ENCODE results near the gene MOB3A.

MOB3A gene

DNA sequence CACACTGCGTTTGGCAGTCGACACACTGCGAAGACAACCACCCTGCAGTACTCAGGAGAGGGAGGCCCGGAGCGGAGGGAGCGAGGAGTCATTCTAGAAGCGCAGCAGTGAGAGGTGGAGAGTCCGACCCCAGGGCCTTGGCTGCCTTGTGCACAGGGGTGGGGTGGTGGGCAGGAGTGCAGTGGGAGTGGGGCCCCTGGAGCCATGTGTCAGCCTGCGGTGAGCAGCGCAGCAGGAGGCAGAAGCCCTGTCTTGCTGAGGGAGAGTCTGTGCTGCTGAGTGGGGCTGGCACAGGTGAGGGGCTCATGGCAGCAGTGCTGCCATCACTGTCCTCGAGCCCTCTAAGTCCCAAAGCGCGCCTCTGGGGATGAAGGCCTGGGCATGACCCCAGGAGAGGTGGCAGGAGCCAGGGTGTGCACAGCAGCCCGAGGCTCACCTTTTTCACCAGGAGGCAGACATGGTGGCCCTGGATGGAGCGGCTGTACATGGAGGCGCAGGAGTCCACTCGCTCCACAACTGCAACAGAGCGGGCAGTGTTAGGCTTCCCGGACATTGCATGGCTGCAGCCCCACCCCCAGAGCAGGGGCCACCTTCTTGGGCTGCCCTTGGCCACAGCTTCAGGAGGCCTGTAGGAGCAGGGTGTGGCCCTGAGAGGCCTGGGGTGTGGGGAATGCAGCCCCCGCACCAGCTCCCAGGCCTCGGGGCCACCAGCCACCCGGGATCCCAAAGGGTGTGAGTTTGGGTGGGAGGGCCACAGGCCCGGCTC lies 12.3 kb upstream of the MOB3A start:
- TF ChIP-seq, protein P1, sequence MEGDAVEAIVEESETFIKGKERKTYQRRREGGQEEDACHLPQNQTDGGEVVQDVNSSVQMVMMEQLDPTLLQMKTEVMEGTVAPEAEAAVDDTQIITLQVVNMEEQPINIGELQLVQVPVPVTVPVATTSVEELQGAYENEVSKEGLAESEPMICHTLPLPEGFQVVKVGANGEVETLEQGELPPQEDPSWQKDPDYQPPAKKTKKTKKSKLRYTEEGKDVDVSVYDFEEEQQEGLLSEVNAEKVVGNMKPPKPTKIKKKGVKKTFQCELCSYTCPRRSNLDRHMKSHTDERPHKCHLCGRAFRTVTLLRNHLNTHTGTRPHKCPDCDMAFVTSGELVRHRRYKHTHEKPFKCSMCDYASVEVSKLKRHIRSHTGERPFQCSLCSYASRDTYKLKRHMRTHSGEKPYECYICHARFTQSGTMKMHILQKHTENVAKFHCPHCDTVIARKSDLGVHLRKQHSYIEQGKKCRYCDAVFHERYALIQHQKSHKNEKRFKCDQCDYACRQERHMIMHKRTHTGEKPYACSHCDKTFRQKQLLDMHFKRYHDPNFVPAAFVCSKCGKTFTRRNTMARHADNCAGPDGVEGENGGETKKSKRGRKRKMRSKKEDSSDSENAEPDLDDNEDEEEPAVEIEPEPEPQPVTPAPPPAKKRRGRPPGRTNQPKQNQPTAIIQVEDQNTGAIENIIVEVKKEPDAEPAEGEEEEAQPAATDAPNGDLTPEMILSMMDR (IDR thresholded peaks at IDR 0.05): no peak

DNA sequence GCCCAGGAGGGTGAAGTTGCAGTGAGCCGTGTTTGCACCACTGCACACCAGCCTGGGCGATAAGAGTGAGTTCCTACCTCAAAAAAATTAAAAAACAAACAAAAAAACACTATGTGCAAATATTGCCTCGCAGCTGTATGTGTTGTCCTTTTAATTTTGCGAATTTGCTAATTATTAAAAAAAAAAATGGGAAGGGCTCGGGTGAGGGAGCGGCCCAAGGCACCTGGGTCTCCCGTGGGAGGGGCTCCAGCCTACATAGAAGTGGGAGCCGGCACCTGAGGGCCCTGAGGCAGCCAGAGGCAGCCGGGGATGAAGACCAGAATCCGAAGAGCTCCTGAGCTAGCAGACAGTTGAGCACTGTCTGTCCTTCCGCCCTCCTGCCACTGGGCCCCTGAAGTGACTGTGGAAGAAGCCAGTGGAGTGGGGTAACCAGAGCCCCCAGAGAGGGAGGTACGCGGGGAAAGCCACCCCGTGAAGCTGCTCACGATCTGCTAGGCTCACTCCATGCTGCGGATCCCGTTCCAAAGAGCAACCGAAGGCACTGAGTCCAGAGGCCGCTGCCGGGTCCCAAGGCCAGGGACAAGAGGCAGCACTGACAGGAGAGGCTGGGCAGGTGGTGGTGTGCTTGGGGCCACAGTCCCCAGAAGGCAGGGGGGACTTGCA lies 7.0 kb upstream of the MOB3A start:
- TF ChIP-seq, protein P1 (IDR thresholded peaks at IDR 0.05): no peak

DNA sequence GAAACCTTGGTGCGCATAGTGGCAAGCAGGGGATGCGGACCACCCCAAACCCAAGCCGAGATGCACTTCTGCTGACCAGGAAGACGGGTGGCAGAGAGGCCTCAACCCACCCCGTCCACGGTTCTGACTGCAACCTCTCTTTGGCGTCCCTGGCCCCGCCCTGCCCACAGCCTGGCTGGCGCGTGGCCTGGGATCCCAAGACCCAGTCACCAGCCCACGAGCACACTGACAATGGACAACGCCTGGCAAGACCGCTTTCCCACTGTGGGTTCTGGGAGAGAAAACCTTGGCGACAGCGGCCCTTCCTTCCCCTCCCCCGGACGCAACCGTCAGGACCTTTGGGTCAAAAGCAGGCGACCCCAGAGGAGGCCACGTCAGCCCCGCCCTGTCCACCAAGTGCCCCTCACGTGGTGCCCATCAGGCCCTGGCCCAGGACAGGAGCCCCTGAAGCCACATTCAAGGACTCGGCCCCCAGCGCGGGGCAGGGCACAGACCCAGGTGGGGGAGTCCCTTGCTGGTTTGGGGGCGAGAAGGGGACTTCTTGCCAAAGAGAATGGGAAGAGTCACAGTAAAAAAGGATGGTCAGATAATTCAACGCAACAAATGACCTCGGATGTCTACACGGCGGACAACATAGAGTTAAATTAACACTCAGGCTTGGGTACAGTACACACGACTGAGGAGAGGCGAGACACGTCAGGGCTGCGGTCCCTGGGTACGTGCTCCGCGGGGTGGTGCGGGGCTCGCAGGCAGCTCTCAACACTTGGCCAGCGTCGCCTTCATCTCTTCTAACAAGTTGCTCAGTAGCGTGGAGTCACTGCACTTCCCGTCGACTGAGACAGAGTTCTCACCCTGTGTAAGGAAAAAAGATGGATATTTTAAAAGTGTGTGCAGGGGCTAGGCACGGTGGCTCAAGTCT lies 5.5 kb upstream of the MOB3A start:
- TF ChIP-seq, protein P1 (IDR thresholded peaks at IDR 0.05): no peak

DNA sequence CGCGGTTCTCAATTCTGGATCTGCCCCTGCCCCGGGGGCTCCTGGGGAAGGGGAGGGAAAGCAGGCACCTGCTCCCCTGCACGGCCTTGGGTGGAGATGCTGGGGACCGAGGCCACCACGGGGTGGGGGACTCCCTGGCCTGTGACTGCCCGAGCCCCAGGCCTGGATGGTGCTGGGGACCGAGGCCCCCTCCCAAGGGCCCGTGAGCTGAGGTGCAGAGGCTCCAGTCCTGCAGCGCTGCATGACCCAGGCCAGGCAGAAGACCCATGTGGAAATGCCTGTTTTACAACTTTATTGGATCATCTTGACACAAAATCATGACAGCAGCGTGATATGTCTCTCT lies 4.6 kb upstream of the MOB3A start:
- TF ChIP-seq, protein P1 (IDR thresholded peaks at IDR 0.05): no peak

DNA sequence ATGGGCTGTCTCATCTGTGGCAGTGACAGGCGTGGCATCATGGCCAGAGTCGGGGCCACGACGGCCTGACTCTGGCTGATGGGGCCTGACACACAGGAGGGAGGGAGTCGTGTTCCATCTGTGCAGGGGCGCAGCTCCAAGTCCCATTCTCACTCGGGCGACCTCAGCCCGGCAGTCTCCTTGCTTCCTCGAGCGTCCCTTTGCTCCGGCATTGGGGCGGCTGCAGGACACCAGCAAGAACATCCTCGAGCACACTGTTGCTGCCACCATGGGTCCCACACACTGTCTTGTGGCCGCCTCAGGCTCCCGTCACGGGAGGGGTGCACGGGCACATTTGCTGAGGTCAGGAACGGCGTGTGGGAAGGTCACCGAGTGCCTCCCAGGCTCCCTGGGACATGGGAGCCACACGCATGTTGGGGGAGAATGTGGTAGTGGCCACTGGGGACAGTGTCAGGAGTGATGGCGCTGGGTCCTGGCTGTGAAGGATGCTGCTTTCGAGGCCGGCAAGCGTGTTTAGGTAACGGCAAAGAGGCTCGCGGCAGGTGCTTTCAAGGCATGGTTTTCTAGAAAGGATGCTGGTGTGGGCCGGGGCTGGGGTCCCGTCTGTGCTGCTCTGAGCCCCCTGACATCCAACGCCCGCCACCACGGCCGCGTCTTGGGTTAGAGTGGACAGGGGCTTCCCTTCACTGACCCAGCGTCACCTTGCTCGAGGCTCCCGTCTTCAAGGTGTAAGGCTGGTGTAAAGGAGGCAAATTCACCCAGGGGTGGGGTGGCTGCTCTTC lies 4.0 kb upstream of the MOB3A start:
- TF ChIP-seq, protein P1 (IDR thresholded peaks at IDR 0.05): no peak

DNA sequence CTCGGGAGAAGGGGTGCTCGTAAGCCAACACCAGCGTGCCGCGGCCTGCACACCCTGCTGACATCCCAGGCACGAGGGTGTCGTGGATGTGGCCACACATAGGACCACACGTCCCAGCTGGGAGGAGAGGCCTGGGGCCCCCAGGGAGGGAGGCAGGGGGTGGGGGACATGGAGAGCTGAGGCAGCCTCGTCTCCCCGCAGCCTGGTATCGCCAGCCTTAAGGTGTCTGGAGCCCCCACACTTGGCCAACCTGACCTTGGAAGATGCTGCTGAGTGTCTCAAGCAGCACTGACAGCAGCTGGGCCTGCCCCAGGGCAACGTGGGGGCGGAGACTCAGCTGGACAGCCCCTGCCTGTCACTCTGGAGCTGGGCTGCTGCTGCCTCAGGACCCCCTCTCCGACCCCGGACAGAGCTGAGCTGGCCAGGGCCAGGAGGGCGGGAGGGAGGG lies 3.0 kb upstream of the MOB3A start:
- TF ChIP-seq, protein P1 (IDR thresholded peaks at IDR 0.05): no peak

DNA sequence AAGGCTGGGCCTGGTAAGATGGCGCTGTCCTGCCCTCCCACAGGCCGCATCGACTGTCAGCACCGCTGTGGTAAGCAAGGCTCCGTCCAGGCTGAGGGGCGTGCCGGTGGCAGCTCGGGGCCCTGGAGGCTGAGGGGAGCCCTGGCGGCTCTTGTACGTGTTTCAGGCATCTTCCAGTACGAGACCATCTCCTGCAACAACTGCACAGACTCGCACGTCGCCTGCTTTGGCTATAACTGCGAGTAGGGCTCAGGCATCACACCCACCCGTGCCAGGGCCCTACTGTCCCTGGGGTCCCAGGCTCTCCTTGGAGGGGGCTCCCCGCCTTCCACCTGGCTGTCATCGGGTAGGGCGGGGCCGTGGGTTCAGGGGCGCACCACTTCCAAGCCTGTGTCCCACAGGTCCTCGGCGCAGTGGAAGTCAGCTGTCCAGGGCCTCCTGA lies 1.8 kb upstream of the MOB3A start:
- TF ChIP-seq, protein P1 (IDR thresholded peaks at IDR 0.05): no peak

All from LNCAP (cell line).